Ascending aorta (tissue), 2 donors: Measurements from ENCODE around the gene ADGRV1. TPM values are rescaled to one million over a fixed set of nuclear protein-coding genes. Genes with fewer than 3 reads are reported as not detected.

ENCODE experiments used
- DNase-seq, 2 donors: peaks; one replicate each; pipeline ENCODE4 v3.0.0-alpha.2; 2019; ENCODE audit warnings: low spot score in 2 of 2
- H3K27ac ChIP-seq, 2 donors: fragments of 200-600 bp; sonication (generic); one replicate each; pipeline ENCODE4 v1.5.1; 2016 to 2017; ENCODE audit warnings: mild to moderate bottlenecking in 1 of 2
- H3K27me3 ChIP-seq: fragments of 200-600 bp; sonication (generic); one replicate; pipeline ENCODE4 v1.5.1; 2017
- H3K36me3 ChIP-seq, 2 donors: fragments of 200-600 bp; sonication (generic); one replicate each; pipeline ENCODE4 v1.5.1; 2016
- H3K4me1 ChIP-seq, 2 donors: fragments of 200-600 bp; sonication (generic); one replicate each; pipeline ENCODE4 v1.5.1; 2016 to 2017; ENCODE audit warnings: mild to moderate bottlenecking in 1 of 2
- H3K4me3 ChIP-seq, 2 donors: fragments of 200-600 bp; sonication (generic); one replicate each; pipeline ENCODE4 v1.5.1; 2016 to 2017; ENCODE audit warnings: mild to moderate bottlenecking in 1 of 2
- H3K9me3 ChIP-seq, 2 donors: fragments of 200-600 bp; sonication (generic); one replicate each; pipeline ENCODE4 v1.5.1; 2016
- CTCF ChIP-seq, 3 experiments: fragments of 200-600 bp in 2 of 3; fragments of 450-650 bp in 1 of 3; sonication (generic) in 2 of 3; IDR thresholded peaks; one replicate each; pipeline ENCODE4 v1.5.1; 2016 to 2019; ENCODE audit warnings: antibody characterized with exemption in 3 of 3, mild to moderate bottlenecking in 1 of 3, moderate library complexity in 1 of 3
- intact Hi-C: fragments of 100-400 bp; cut with DNase I; formaldehyde crosslinking; loops from one replicate; pipeline ENCODE4 v1.15.1; 2023
- total RNA-seq: library from RNA; depleted of rRNA; stranded (reverse); fragments of >200 nt; gene quantifications from one replicate; pipeline ENCODE4 v1.1.0, GENCODE V29; 2016

ADGRV1 gene
- total RNA-seq, 1 donor from 2014 or later, result 6.9 TPM

GRCh38 chr5:91177085-91177484 lies 618.5 kb downstream of the ADGRV1 start:
- peaks cover 0 to 4% of the 10 kb centered on the region in 2 donors for H3K4me1 ChIP-seq
- no peak overlapping the region for H3K27ac ChIP-seq
- H3K36me3 ChIP-seq, result no peaks in the 10 kb centered on the region
- intact Hi-C loops, result no loop called here
- H3K9me3 ChIP-seq, result no peaks in the 10 kb centered on the region
- DNase-seq, result no peak
- H3K27me3 ChIP-seq, result no peaks in the 10 kb centered on the region
- no peak for TF ChIP-seq CTCF (IDR thresholded peaks at IDR 0.05)
- no peak overlapping the region for H3K4me3 ChIP-seq

- Histone ChIP-seq H3K36me3 (no peaks in the 10 kb centered on the region), H3K9me3 (no peaks in the 10 kb centered on the region), H3K27ac (no peak overlapping the region), H3K4me3 (no peak overlapping the region), H3K4me1 (peaks cover 0 to 4% of the 10 kb centered on the region in 2 donors), H3K27me3 (no peaks in the 10 kb centered on the region)
- TF ChIP-seq CTCF (IDR thresholded peaks at IDR 0.05), result no peak
- intact Hi-C loops, result no loop called here
- no peak for DNase-seq
These were observed 619.0 kb downstream of the ADGRV1 start for GRCh38 chr5:91177639-91178038.

- Histone ChIP-seq H3K27me3 (no peaks in the 10 kb centered on the region), H3K9me3 (no peaks in the 10 kb centered on the region), H3K27ac (no peak overlapping the region), H3K36me3 (no peaks in the 10 kb centered on the region), H3K4me1 (peaks cover 0 to 4% of the 10 kb centered on the region in 2 donors), H3K4me3 (no peak overlapping the region)
- DNase-seq, result no peak
- no peak for TF ChIP-seq CTCF (IDR thresholded peaks at IDR 0.05)
- intact Hi-C loops, result no loop called here
These were observed 619.9 kb downstream of the ADGRV1 start for GRCh38 chr5:91178461-91178860.

GRCh38 chr5:91179018-91179417 lies 620.4 kb downstream of the ADGRV1 start:
- Histone ChIP-seq H3K4me1 (peaks cover 0 to 4% of the 10 kb centered on the region in 2 donors), H3K36me3 (no peaks in the 10 kb centered on the region), H3K27me3 (no peaks in the 10 kb centered on the region), H3K4me3 (no peak overlapping the region), H3K9me3 (no peaks in the 10 kb centered on the region), H3K27ac (no peak overlapping the region)
- TF ChIP-seq CTCF (IDR thresholded peaks at IDR 0.05), result no peak
- no peak for DNase-seq
- intact Hi-C loops, result no loop called here

GRCh38 chr5:91180506-91180905 lies 621.9 kb downstream of the ADGRV1 start:
- intact Hi-C loops, result no loop called here
- Histone ChIP-seq H3K27ac (no peak overlapping the region), H3K36me3 (no peaks in the 10 kb centered on the region), H3K4me3 (no peak overlapping the region), H3K27me3 (no peaks in the 10 kb centered on the region), H3K4me1 (peaks cover 0 to 4% of the 10 kb centered on the region in 2 donors), H3K9me3 (no peaks in the 10 kb centered on the region)
- DNase-seq, result no peak
- no peak for TF ChIP-seq CTCF (IDR thresholded peaks at IDR 0.05)

GRCh38 chr5:91182763-91183162 lies 624.2 kb downstream of the ADGRV1 start:
- TF ChIP-seq CTCF (IDR thresholded peaks at IDR 0.05), result no peak
- intact Hi-C loops, result no loop called here
- no peaks in the 10 kb centered on the region for H3K36me3 ChIP-seq
- DNase-seq, result no peak
- H3K4me3 ChIP-seq, result no peak overlapping the region
- no peaks in the 10 kb centered on the region for H3K9me3 ChIP-seq
- H3K4me1 ChIP-seq, result peaks cover 0 to 4% of the 10 kb centered on the region in 2 donors
- H3K27me3 ChIP-seq, result no peaks in the 10 kb centered on the region
- no peak overlapping the region for H3K27ac ChIP-seq
